GM12891 (cell line): Measurements from ENCODE around the gene PPP2R3A.

Source experiments
- PAX5 ChIP-seq: IDR thresholded peaks from 2 replicates; pipeline ENCODE4 v1.6.1; 2011; ENCODE audit warnings: low read length, moderate library complexity, mild to moderate bottlenecking; ENCODE audit not compliant: insufficient read depth, severe bottlenecking
- POLR2A ChIP-seq: IDR thresholded peaks from 2 replicates; pipeline ENCODE4 v1.6.1; 2011; ENCODE audit warnings: low read depth, low read length, control low read depth
- POLR2AphosphoS5 ChIP-seq: IDR thresholded peaks from 2 replicates; pipeline ENCODE4 v1.6.1; 2011; ENCODE audit warnings: low read depth, low read length, control low read depth
- POU2F2 ChIP-seq: IDR thresholded peaks from 2 replicates; pipeline ENCODE4 v1.6.1; 2011; ENCODE audit warnings: low read depth, mild to moderate bottlenecking, control low read depth, low read length, moderate library complexity
- SPI1 ChIP-seq: IDR thresholded peaks from 2 replicates; pipeline ENCODE4 v1.6.1; 2011; ENCODE audit warnings: low read depth, low read length, control low read depth
- TAF1 ChIP-seq: IDR thresholded peaks from 2 replicates; pipeline ENCODE4 v1.6.1; 2011; ENCODE audit warnings: low read depth, low read length, control low read depth

DNA sequence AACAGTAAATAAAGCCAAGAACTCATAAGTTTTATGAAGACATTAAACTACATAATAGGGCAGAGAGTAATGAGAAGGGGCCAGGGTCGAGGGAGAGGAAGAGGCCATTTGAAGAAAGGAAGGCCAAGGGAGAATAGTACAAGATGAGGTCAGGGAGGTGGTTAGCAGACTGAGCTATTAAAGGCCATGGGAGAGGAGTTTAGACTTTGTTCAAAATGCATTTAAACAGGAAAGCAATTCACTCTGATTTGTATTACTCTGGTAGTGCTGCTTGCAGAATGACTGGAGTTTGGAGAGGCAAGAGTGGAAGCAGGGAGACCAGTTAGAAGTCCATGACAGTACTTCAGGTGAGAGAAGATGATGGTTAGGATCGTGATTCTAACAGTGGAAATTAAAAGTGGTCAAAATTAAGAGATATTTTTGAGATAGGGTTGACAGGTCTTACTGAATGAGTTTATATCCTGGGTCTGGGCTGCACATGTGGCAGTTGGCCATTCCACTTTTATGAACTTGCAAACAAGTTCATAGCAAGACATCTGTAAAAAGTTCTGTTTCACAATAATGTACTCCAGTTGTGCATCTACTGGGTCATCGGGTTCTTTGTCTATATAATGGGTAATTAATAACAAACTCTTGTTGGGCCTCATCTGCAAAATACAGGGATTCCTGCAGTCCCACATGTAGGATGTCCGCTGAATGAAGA is 16.3 kb downstream of the PPP2R3A start:
- TF ChIP-seq POLR2A (no peak), PAX5 (no peak), TAF1 (no peak), POLR2AphosphoS5 (no peak), SPI1 (no peak), POU2F2 (no peak)
